SJSA1 (cell line): ENCODE measurements around the gene RALB. TPM values are rescaled to one million over a fixed set of nuclear protein-coding genes. Genes with fewer than 3 reads are reported as not detected.

Source experiments
- DNase-seq, 2 experiments: peaks; one replicate each; pipeline ENCODE4 v3.0.0-alpha.2; 2015 to 2020; ENCODE audit warnings: low spot score in 2 of 2, low read depth in 1 of 2
- H3K27ac ChIP-seq: fragments of 250-450 bp; sonication (Bioruptor Pico); 2 replicates; pipeline ENCODE4 v1.5.1; 2020; ENCODE audit warnings: mild to moderate bottlenecking, moderate library complexity
- H3K27me3 ChIP-seq: fragments of 250-450 bp; sonication (Bioruptor Pico); replicated peaks from 2 replicates; pipeline ENCODE4 v1.5.1; 2020; ENCODE audit warnings: mild to moderate bottlenecking, moderate library complexity
- H3K36me3 ChIP-seq: fragments of 250-450 bp; sonication (Bioruptor Pico); 2 replicates; pipeline ENCODE4 v1.5.1; 2020; ENCODE audit warnings: mild to moderate bottlenecking
- H3K4me1 ChIP-seq: fragments of 250-450 bp; sonication (Bioruptor Pico); replicated peaks from 2 replicates; pipeline ENCODE4 v1.6.1; 2021; ENCODE audit warnings: mild to moderate bottlenecking
- H3K4me3 ChIP-seq: fragments of 250-450 bp; sonication (Bioruptor Pico); 2 replicates; pipeline ENCODE4 v1.5.1; 2020; ENCODE audit warnings: mild to moderate bottlenecking
- H3K9me3 ChIP-seq: fragments of 250-450 bp; sonication (Bioruptor Pico); replicated peaks from 2 replicates; pipeline ENCODE4 v1.5.1; 2020; ENCODE audit warnings: mild to moderate bottlenecking
- total RNA-seq: library from RNA; depleted of rRNA; stranded (reverse); fragments of >200 nt; shearing (Covaris generic); gene quantifications from 2 replicates; pipeline ENCODE4 v1.2.3, GENCODE V29; 2014

RALB gene
- total RNA-seq, 1 experiment from 2014 or later = 84.7 TPM

- Histone ChIP-seq H3K4me3 (no peak overlapping the region), H3K27ac (peak overlapping the region; percentile 9), H3K36me3 (peaks cover 39% of the 10 kb centered on the region), H3K4me1 (peaks cover 59% of the 10 kb centered on the region), H3K9me3 (no peaks in the 10 kb centered on the region), H3K27me3 (no peaks in the 10 kb centered on the region)
- DNase-seq = peak; percentile 57 to 84
Observed at GRCh38 chr2:120291401-120292311, 39.0 kb downstream of the RALB start.

GRCh38 chr2:120293096-120294007 lies 40.7 kb downstream of the RALB start:
- Histone ChIP-seq H3K27ac (peak overlapping the region; percentile 28), H3K27me3 (no peaks in the 10 kb centered on the region), H3K36me3 (peaks cover 43% of the 10 kb centered on the region), H3K4me3 (no peak overlapping the region), H3K4me1 (peaks cover 60% of the 10 kb centered on the region), H3K9me3 (no peaks in the 10 kb centered on the region)
- DNase-seq = no peak

- H3K36me3 ChIP-seq = peaks cover 43% of the 10 kb centered on the region
- H3K4me3 ChIP-seq = no peak overlapping the region
- peak overlapping the region; percentile 28 for H3K27ac ChIP-seq
- no peaks in the 10 kb centered on the region for H3K9me3 ChIP-seq
- DNase-seq = no peak
- no peaks in the 10 kb centered on the region for H3K27me3 ChIP-seq
- H3K4me1 ChIP-seq = peaks cover 67% of the 10 kb centered on the region
Observed at GRCh38 chr2:120294008-120294340, 41.3 kb downstream of the RALB start.

GRCh38 chr2:120298173-120298835 lies 45.7 kb downstream of the RALB start:
- peak overlapping the region; percentile 93 for H3K27ac ChIP-seq
- DNase-seq = peak in 1 of 2 experiments; percentile 67
- no peak overlapping the region for H3K4me3 ChIP-seq
- H3K27me3 ChIP-seq = no peaks in the 10 kb centered on the region
- H3K4me1 ChIP-seq = peaks cover 73% of the 10 kb centered on the region
- H3K9me3 ChIP-seq = no peaks in the 10 kb centered on the region
- H3K36me3 ChIP-seq = peaks cover 51% of the 10 kb centered on the region

GRCh38 chr2:120299004-120299403 lies 46.4 kb downstream of the RALB start:
- Histone ChIP-seq H3K36me3 (peaks cover 51% of the 10 kb centered on the region), H3K27me3 (no peaks in the 10 kb centered on the region), H3K4me3 (no peak overlapping the region), H3K27ac (peak overlapping the region; percentile 93), H3K4me1 (peaks cover 73% of the 10 kb centered on the region), H3K9me3 (no peaks in the 10 kb centered on the region)
- DNase-seq = no peak

GRCh38 chr2:120299561-120299960 lies 46.9 kb downstream of the RALB start:
- Histone ChIP-seq H3K36me3 (peaks cover 52% of the 10 kb centered on the region), H3K4me1 (peaks cover 71% of the 10 kb centered on the region), H3K9me3 (no peaks in the 10 kb centered on the region), H3K27me3 (no peaks in the 10 kb centered on the region), H3K4me3 (peak overlapping the region; percentile 41), H3K27ac (peak overlapping the region; percentile 93)
- DNase-seq = peak; percentile 82 to 90

- Histone ChIP-seq H3K27ac (peak overlapping the region; percentile 93), H3K36me3 (peaks cover 54% of the 10 kb centered on the region), H3K4me1 (peaks cover 72% of the 10 kb centered on the region), H3K4me3 (peak overlapping the region; percentile 41), H3K27me3 (no peaks in the 10 kb centered on the region), H3K9me3 (no peaks in the 10 kb centered on the region)
- peak; percentile 86 to 93 for DNase-seq
Observed at GRCh38 chr2:120300385-120300784, 47.7 kb downstream of the RALB start.

- H3K4me3 ChIP-seq = peak overlapping the region; percentile 41
- peaks cover 77% of the 10 kb centered on the region for H3K4me1 ChIP-seq
- H3K9me3 ChIP-seq = no peaks in the 10 kb centered on the region
- peak overlapping the region; percentile 93 for H3K27ac ChIP-seq
- no peaks in the 10 kb centered on the region for H3K27me3 ChIP-seq
- DNase-seq = peak; percentile 51 to 58
- H3K36me3 ChIP-seq = peaks cover 55% of the 10 kb centered on the region
Observed at GRCh38 chr2:120301284-120301683, 48.6 kb downstream of the RALB start.

- H3K36me3 ChIP-seq = peaks cover 53% of the 10 kb centered on the region
- DNase-seq = peak; percentile 89 to 91
- peak overlapping the region; percentile 93 for H3K27ac ChIP-seq
- peaks cover 72% of the 10 kb centered on the region for H3K4me1 ChIP-seq
- H3K4me3 ChIP-seq = peak overlapping the region; percentile 41
- no peaks in the 10 kb centered on the region for H3K9me3 ChIP-seq
- H3K27me3 ChIP-seq = no peaks in the 10 kb centered on the region
Observed at GRCh38 chr2:120302301-120302700, 49.6 kb downstream of the RALB start.

- Histone ChIP-seq H3K9me3 (no peaks in the 10 kb centered on the region), H3K36me3 (peaks cover 62% of the 10 kb centered on the region), H3K27me3 (no peaks in the 10 kb centered on the region), H3K4me3 (peak overlapping the region; percentile 41), H3K27ac (peak overlapping the region; percentile 93), H3K4me1 (peaks cover 63% of the 10 kb centered on the region)
- no peak for DNase-seq
Observed at GRCh38 chr2:120303177-120303576, 50.5 kb downstream of the RALB start.

GRCh38 chr2:120305296-120305695 lies 52.6 kb downstream of the RALB start:
- peaks cover 43% of the 10 kb centered on the region for H3K4me1 ChIP-seq
- no peak overlapping the region for H3K27ac ChIP-seq
- no peak overlapping the region for H3K4me3 ChIP-seq
- DNase-seq = no peak
- no peaks in the 10 kb centered on the region for H3K9me3 ChIP-seq
- H3K36me3 ChIP-seq = peaks cover 73% of the 10 kb centered on the region
- H3K27me3 ChIP-seq = no peaks in the 10 kb centered on the region

- peaks cover 41% of the 10 kb centered on the region for H3K4me1 ChIP-seq
- no peak for DNase-seq
- no peaks in the 10 kb centered on the region for H3K27me3 ChIP-seq
- no peak overlapping the region for H3K4me3 ChIP-seq
- no peaks in the 10 kb centered on the region for H3K9me3 ChIP-seq
- H3K36me3 ChIP-seq = peaks cover 76% of the 10 kb centered on the region
- no peak overlapping the region for H3K27ac ChIP-seq
Observed at GRCh38 chr2:120305937-120306490, 53.4 kb downstream of the RALB start.

GRCh38 chr2:120307482-120307881 lies 54.8 kb downstream of the RALB start:
- no peak for DNase-seq
- peaks cover 26% of the 10 kb centered on the region for H3K4me1 ChIP-seq
- no peaks in the 10 kb centered on the region for H3K9me3 ChIP-seq
- H3K36me3 ChIP-seq = peaks cover 71% of the 10 kb centered on the region
- no peaks in the 10 kb centered on the region for H3K27me3 ChIP-seq
- H3K27ac ChIP-seq = no peak overlapping the region
- no peak overlapping the region for H3K4me3 ChIP-seq
